ENCODE results near the gene EXOC4.

The EXOC4 gene

GRCh38 chr7:134034652-134035051 is 781.8 kb downstream of the EXOC4 start:
- no peak overlapping the region for H3K4me3 ChIP-seq (replicated peaks in 1 of 2; ENCODE audit: low read depth in 2 of 2, low read length in 2 of 2)
- DNase-seq (ENCODE audit: low read depth in 2 of 2): no peak
- no peak for TF ChIP-seq CTCF (IDR thresholded peaks at IDR 0.05; ENCODE audit: low read depth, low read length)

- no peak for TF ChIP-seq CTCF (IDR thresholded peaks at IDR 0.05; ENCODE audit: low read depth, low read length)
- H3K4me3 ChIP-seq (replicated peaks in 1 of 2; ENCODE audit: low read depth in 2 of 2, low read length in 2 of 2): no peak overlapping the region
- DNase-seq (ENCODE audit: low read depth in 2 of 2): no peak
These were observed 785.1 kb downstream of the EXOC4 start for GRCh38 chr7:134037991-134038390.

GRCh38 chr7:134040988-134041387 is 788.1 kb downstream of the EXOC4 start:
- no peak overlapping the region for H3K4me3 ChIP-seq (replicated peaks in 1 of 2; ENCODE audit: low read depth in 2 of 2, low read length in 2 of 2)
- no peak for TF ChIP-seq CTCF (IDR thresholded peaks at IDR 0.05; ENCODE audit: low read depth, low read length)
- no peak for DNase-seq (ENCODE audit: low read depth in 2 of 2)

- DNase-seq (ENCODE audit: low read depth in 2 of 2): no peak
- no peak for TF ChIP-seq CTCF (IDR thresholded peaks at IDR 0.05; ENCODE audit: low read depth, low read length)
- no peak overlapping the region for H3K4me3 ChIP-seq (replicated peaks in 1 of 2; ENCODE audit: low read depth in 2 of 2, low read length in 2 of 2)
These were observed 788.6 kb downstream of the EXOC4 start for GRCh38 chr7:134041477-134041876.

- no peak overlapping the region for H3K4me3 ChIP-seq (replicated peaks in 1 of 2; ENCODE audit: low read depth in 2 of 2, low read length in 2 of 2)
- TF ChIP-seq CTCF (IDR thresholded peaks at IDR 0.05; ENCODE audit: low read depth, low read length): no peak
- no peak for DNase-seq (ENCODE audit: low read depth in 2 of 2)
These were observed 789.4 kb downstream of the EXOC4 start for GRCh38 chr7:134042307-134042706.

GRCh38 chr7:134044682-134045081 is 791.8 kb downstream of the EXOC4 start:
- no peak overlapping the region for H3K4me3 ChIP-seq (replicated peaks in 1 of 2; ENCODE audit: low read depth in 2 of 2, low read length in 2 of 2)
- DNase-seq (ENCODE audit: low read depth in 2 of 2): peak; percentile 25 to 36
- TF ChIP-seq CTCF (IDR thresholded peaks at IDR 0.05; ENCODE audit: low read depth, low read length): no peak

- DNase-seq (ENCODE audit: low read depth in 2 of 2): no peak
- TF ChIP-seq CTCF (IDR thresholded peaks at IDR 0.05; ENCODE audit: low read depth, low read length): no peak
These were observed 792.8 kb downstream of the EXOC4 start for GRCh38 chr7:134045716-134046115.

More at GRCh38 chr7:134045716-134046115, 792.8 kb downstream of the EXOC4 start:
- H3K4me3 ChIP-seq (replicated peaks in 1 of 2; ENCODE audit: low read depth in 2 of 2, low read length in 2 of 2): no peak overlapping the region

All from cardiac fibroblast (primary cell).